Activated CD4-positive, CD25-positive, alpha-beta regulatory T cell treated with anti-CD3 and anti-CD28 coated beads, Interleukin-2, amount 50 U/mL, for 72 hours (primary cell): ENCODE data around the gene NAPB.

Experiments
- DNase-seq: peaks from one replicate; pipeline ENCODE4 v3.0.0; 2021

NAPB gene

DNA sequence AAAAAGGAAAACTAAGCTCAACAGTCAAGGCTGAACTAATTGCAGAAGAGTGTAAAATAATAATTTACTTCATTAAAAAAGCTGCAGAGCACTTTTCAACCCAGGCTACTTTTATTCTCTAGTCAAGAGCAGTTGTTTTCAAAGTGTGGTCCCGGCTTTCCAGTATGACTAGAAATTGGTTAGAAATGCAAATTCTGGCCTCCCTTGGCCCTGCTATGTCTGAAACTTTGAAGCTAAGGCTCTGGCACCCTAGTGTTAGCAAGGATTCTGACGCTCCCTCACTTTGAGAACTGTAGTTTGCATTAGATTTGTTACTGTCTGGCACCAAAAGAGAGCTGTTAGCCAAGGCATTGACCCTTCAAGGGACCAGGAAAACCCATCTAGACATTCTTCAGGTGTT lies 80.2 kb downstream of the NAPB start:
- DNase-seq = no peak

GRCh38 chr20:23340524-23340923 lies 80.8 kb downstream of the NAPB start:
- DNase-seq = no peak

- no peak for DNase-seq
Measured at GRCh38 chr20:23339986-23340385, 81.3 kb downstream of the NAPB start.

GRCh38 chr20:23337312-23337711 lies 84.0 kb downstream of the NAPB start:
- no peak for DNase-seq

DNA sequence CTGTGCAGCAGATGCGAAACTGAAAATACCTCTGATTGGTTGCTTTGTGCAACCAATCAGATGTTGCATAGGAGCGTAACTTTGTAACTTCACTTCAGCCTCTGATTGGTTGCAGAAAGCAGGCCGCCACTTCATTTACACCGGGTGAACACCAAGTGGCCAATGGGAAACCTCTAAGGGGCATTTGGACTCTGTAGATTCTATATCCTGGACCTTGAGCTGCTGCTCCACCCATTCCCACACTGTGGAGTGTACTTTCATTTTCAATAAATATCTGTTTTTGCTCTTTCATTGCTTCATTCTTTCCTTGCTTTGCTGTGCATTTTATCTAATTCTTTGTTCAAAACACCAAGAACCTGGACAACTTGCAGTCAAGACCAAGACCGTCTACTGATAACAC lies 84.8 kb downstream of the NAPB start:
- DNase-seq = no peak

- no peak for DNase-seq
Measured at GRCh38 chr20:23335521-23335920, 85.8 kb downstream of the NAPB start.

DNA sequence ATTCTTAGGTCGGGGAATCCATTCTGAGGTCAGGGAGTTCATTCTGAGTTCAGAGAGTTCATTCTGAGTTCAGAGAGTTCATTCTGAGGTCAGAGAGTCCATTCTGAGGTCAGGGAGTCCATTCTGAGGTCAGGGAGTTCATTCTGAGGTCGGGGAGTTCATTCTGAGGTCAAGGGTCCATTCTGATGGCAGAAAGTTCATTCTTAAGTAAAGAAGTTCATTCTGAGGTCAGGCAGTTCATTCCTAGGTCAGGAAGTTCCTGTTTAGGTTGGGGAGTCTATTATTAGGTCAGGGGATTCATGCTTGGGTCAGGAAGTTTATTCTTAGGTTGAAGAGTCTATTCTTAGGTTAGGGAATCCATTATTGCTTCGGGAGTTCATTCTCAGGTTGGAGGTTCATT lies 87.2 kb downstream of the NAPB start:
- DNase-seq = no peak

- no peak for DNase-seq
Measured at GRCh38 chr20:23332467-23332866, 88.8 kb downstream of the NAPB start.

- no peak for DNase-seq
Measured at GRCh38 chr20:23331450-23332350, 89.6 kb downstream of the NAPB start.

DNA sequence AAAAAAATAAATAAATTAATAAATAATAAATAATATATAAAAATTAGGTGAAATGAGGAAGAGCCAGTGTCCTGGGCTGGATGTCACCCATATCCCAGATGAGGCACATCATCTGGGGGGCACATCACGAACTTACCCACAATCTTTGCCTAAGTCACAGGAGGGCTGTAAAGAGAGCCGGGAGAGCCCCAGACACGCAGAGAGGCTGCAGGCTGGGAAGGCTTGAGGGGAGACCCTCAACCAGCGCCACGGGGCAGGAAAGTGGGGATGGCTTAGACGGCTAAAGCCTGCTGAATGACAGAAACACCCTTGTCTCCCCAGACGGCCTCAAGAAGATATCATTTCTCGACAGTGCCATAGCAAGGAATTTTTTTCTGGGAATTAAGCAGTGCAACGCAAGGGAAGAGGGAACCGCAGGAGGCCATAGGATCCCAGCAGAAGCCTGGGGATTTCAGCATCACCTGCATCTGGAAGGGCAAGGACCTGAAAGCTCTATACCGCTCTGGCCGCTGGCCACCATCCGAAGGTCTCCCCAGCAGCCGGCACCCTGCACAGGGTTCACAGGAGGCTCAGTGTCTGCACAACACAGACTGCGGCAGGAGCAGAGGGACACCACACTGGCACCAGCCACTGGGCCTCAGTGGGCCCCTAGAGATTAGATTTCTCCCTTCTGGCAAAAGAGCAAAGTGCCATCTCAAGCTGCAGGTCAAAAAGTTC lies 93.5 kb downstream of the NAPB start:
- no peak for DNase-seq

GRCh38 chr20:23326774-23327173 lies 94.5 kb downstream of the NAPB start:
- DNase-seq = no peak

- no peak for DNase-seq
Measured at GRCh38 chr20:23325107-23325506, 96.2 kb downstream of the NAPB start.
